Right lobe of liver (tissue), 6 donors: ENCODE measurements around the gene ANKH. TPM values are rescaled to one million over a fixed set of nuclear protein-coding genes. Genes with fewer than 3 reads are reported as not detected.
A peak's percentile ranks its signal among the peaks of the same experiment; 100 is the strongest.

Experiments
- ATAC-seq, 4 donors: fragments of 200-7000 bp; cut with Tn5 transposase; one replicate each; pipeline ENCODE4 v1.9.1; 2020; ENCODE audit warnings: mild to moderate bottlenecking in 4 of 4, moderate library complexity in 4 of 4
- DNase-seq, 3 donors: peaks; one replicate each; pipeline ENCODE4 v3.0.0-alpha.2; 2020
- H3K27ac ChIP-seq, 3 donors: fragments of 200-600 bp; one replicate each; pipeline ENCODE4 v1.8.0; 2022
- H3K27me3 ChIP-seq, 2 donors: fragments of 200-600 bp; one replicate each; pipeline ENCODE4 v1.8.0; 2022
- H3K36me3 ChIP-seq, 4 donors: fragments of 200-600 bp; sonication (generic) in 1 of 4; one replicate each; pipeline versions ENCODE4 v1.5.1 to v1.8.0; 2017 to 2022; ENCODE audit warnings: control low read depth in 1 of 4
- H3K4me1 ChIP-seq, 4 donors: fragments of 200-600 bp; sonication (generic) in 1 of 4; one replicate each; pipeline versions ENCODE4 v1.5.1 to v1.8.0; 2017 to 2022; ENCODE audit warnings: control low read depth in 1 of 4
- H3K4me3 ChIP-seq, 3 donors: fragments of 200-600 bp; one replicate each; pipeline ENCODE4 v1.8.0; 2022
- H3K9me3 ChIP-seq, 4 donors: fragments of 200-600 bp; sonication (generic) in 1 of 4; one replicate each; pipeline versions ENCODE4 v1.5.1 to v1.8.0; 2017 to 2022; ENCODE audit warnings: control low read depth in 1 of 4
- POLR2A ChIP-seq: fragments of 450-650 bp; IDR thresholded peaks from one replicate; pipeline ENCODE4 v1.6.1; 2017; ENCODE audit warnings: antibody characterized with exemption, mild to moderate bottlenecking
- WGBS: methylation state at CpG from one replicate; pipeline ENCODE4 v1.1.6; 2018; ENCODE audit warnings: low coverage, low lambda C conversion rate; ENCODE audit not compliant: insufficient coverage; ENCODE audit errors: missing lambda C conversion rate; 5-methylcytosine and 5-hydroxymethylcytosine counted together
- intact Hi-C, 2 donors: fragments of 100-400 bp; cut with DNase I; formaldehyde crosslinking; loops; one replicate each; pipeline versions ENCODE4 v1.11.2 to v1.14.1; 2022
- total RNA-seq, 6 experiments: library from RNA; depleted of rRNA in 2 of 6; stranded (reverse); fragments of >200 nt in 2 of 6; fragmentation: NEBNext Ultra II Directional in 3 of 6; extraction: Animal tissue kit (Norgen Biotek cat#: 25700) in 3 of 6; gene quantifications; one replicate each; pipeline versions ENCODE4 v1.1.0 to v1.2.4, GENCODE V29; 2016 to 2023
- TF ChIP-seq, protein P1 (sequence below), 4 donors: fragments of 200-600 bp in 3 of 4; fragments of 450-650 bp in 1 of 4; IDR thresholded peaks; one replicate each; pipeline versions ENCODE4 v1.5.1 to v1.8.0; 2016 to 2022; ENCODE audit warnings: antibody characterized with exemption in 4 of 4, mild to moderate bottlenecking in 2 of 4
- donor health status: DM: no; HTN: yes; CAD: no.
- donor health status: DM: no; HTN: no; CAD: no.
- donor health status: DM: no; HTN: no; CAD: no.
- donor health status: DM: no; HTN: yes; CAD: no.
- donor health status: DM: no; HTN: yes; CAD: no.

Gene ANKH
- total RNA-seq, 6 experiments from 2014 or later: 38.5 to 121 (median 61.9) TPM

GRCh38 chr5:14900693-14901461, 29.3 kb upstream of the ANKH start:
- no peak for TF ChIP-seq POLR2A
- TF ChIP-seq, protein P1, sequence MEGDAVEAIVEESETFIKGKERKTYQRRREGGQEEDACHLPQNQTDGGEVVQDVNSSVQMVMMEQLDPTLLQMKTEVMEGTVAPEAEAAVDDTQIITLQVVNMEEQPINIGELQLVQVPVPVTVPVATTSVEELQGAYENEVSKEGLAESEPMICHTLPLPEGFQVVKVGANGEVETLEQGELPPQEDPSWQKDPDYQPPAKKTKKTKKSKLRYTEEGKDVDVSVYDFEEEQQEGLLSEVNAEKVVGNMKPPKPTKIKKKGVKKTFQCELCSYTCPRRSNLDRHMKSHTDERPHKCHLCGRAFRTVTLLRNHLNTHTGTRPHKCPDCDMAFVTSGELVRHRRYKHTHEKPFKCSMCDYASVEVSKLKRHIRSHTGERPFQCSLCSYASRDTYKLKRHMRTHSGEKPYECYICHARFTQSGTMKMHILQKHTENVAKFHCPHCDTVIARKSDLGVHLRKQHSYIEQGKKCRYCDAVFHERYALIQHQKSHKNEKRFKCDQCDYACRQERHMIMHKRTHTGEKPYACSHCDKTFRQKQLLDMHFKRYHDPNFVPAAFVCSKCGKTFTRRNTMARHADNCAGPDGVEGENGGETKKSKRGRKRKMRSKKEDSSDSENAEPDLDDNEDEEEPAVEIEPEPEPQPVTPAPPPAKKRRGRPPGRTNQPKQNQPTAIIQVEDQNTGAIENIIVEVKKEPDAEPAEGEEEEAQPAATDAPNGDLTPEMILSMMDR (IDR thresholded peaks at IDR 0.05): no peak
- peak in 1 of 3 donors; percentile 26 for DNase-seq

GRCh38 chr5:14896131-14896530, 24.6 kb upstream of the ANKH start:
- 77% methylated on average over 6 of the region's 7 CpGs for WGBS
- no peak for DNase-seq
- H3K27ac ChIP-seq: no peak overlapping the region
- H3K27me3 ChIP-seq: no peaks in the 10 kb centered on the region
- no peak for ATAC-seq
- H3K9me3 ChIP-seq: no peaks in the 10 kb centered on the region
- intact Hi-C loops: no loop called here
- H3K36me3 ChIP-seq: no peaks in the 10 kb centered on the region
- TF ChIP-seq, protein P1 (IDR thresholded peaks at IDR 0.05): no peak
- TF ChIP-seq POLR2A: no peak
- no peaks in the 10 kb centered on the region for H3K4me1 ChIP-seq
- H3K4me3 ChIP-seq: no peak overlapping the region

More at GRCh38 chr5:14900693-14901461, 29.3 kb upstream of the ANKH start:
- no peaks in the 10 kb centered on the region for H3K27me3 ChIP-seq
- H3K4me3 ChIP-seq: no peak overlapping the region
- intact Hi-C loops: no loop called here
- H3K36me3 ChIP-seq: no peaks in the 10 kb centered on the region
- 58% methylated on average over 9 of the region's 9 CpGs for WGBS
- no peaks in the 10 kb centered on the region for H3K4me1 ChIP-seq
- peak; percentile 45 to 80 (median 76) for ATAC-seq
- no peak overlapping the region for H3K27ac ChIP-seq
- H3K9me3 ChIP-seq: no peaks in the 10 kb centered on the region

DNA sequence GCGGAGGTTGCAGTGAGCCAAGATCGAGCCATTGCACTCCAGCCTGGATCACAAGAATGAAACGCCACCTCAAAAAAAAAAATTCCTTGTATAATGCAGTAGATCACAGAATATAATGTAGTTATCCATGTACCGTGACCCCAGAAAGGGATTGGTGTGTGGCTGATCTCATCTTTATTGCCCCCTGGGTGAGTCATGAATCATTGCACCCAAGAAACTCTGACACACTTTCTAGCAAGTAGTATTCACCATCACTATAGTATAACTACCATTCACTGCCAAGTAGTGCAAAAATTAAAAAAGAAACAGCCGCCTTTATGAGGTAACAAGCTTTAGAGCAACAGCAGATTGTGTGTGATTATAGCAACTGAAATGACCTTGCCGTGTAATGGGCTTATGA, 23.7 kb upstream of the ANKH start:
- Histone ChIP-seq H3K9me3 (no peaks in the 10 kb centered on the region), H3K27ac (no peak overlapping the region), H3K4me3 (no peak overlapping the region), H3K27me3 (no peaks in the 10 kb centered on the region), H3K36me3 (no peaks in the 10 kb centered on the region), H3K4me1 (no peaks in the 10 kb centered on the region)
- intact Hi-C loops: no loop called here
- 82% methylated on average over 6 of the region's 6 CpGs for WGBS
- DNase-seq (no peak), ATAC-seq (no peak)
- TF ChIP-seq POLR2A: no peak
- TF ChIP-seq, protein P1 (IDR thresholded peaks at IDR 0.05): no peak

- TF ChIP-seq, protein P1 (IDR thresholded peaks at IDR 0.05): no peak
- TF ChIP-seq POLR2A: no peak
- Histone ChIP-seq H3K4me1 (no peaks in the 10 kb centered on the region), H3K36me3 (no peaks in the 10 kb centered on the region), H3K27ac (no peak overlapping the region), H3K4me3 (no peak overlapping the region), H3K27me3 (no peaks in the 10 kb centered on the region), H3K9me3 (no peaks in the 10 kb centered on the region)
- intact Hi-C loops: no loop called here
- ATAC-seq (no peak), DNase-seq (no peak)
- 96% methylated on average over 3 of the region's 3 CpGs for WGBS
Measured at GRCh38 chr5:14894748-14895147, 23.2 kb upstream of the ANKH start.
